HepG2 (cell line): ENCODE data around the gene MYO7B. TPM values are rescaled to one million over a fixed set of nuclear protein-coding genes. Genes with fewer than 3 reads are reported as not detected.

Experiments
- BCL3 ChIP-seq: sonication (generic); formaldehyde crosslinking; IDR thresholded peaks from 2 replicates; pipeline ENCODE4 v1.5.1; 2020; ENCODE audit warnings: mild to moderate bottlenecking, missing genetic modification reagents, moderate library complexity
- E2F5 ChIP-seq: sonication (generic); formaldehyde crosslinking; conservative IDR thresholded peaks from 2 replicates; pipeline ENCODE4 v1.4.0; 2020; ENCODE audit warnings: missing genetic modification reagents
- HIVEP1 ChIP-seq: sonication (generic); formaldehyde crosslinking; IDR thresholded peaks from 2 replicates; pipeline ENCODE4 v1.4.0; 2020; ENCODE audit warnings: mild to moderate bottlenecking, missing genetic modification reagents
- HMG20B ChIP-seq: conservative IDR thresholded peaks from 2 replicates; pipeline ENCODE4 v1.6.1; 2016; ENCODE audit warnings: missing genetic modification reagents, missing compliant biosample characterization
- MIXL1 ChIP-seq: IDR thresholded peaks from 2 replicates; pipeline ENCODE4 v1.6.1; 2016
- MTA1 ChIP-seq: sonication (generic); formaldehyde crosslinking; IDR thresholded peaks from 2 replicates; pipeline ENCODE4 v1.4.0; 2020; ENCODE audit warnings: missing genetic modification reagents, mild to moderate bottlenecking, borderline replicate concordance
- NR0B2 ChIP-seq: sonication (generic); formaldehyde crosslinking; IDR thresholded peaks from 2 replicates; pipeline ENCODE4 v1.4.0; 2020; ENCODE audit warnings: mild to moderate bottlenecking, missing genetic modification reagents
- SNAPC2 ChIP-seq: sonication (generic); formaldehyde crosslinking; IDR thresholded peaks from 2 replicates; pipeline ENCODE4 v1.8.1; 2022; ENCODE audit warnings: mild to moderate bottlenecking, missing genetic modification reagents
- ZBTB38 ChIP-seq: sonication (generic); formaldehyde crosslinking; IDR thresholded peaks from 2 replicates; pipeline ENCODE4 v1.5.1; 2020; ENCODE audit warnings: mild to moderate bottlenecking, missing genetic modification reagents
- ZBTB4 ChIP-seq: sonication (generic); formaldehyde crosslinking; IDR thresholded peaks from 2 replicates; pipeline ENCODE4 v1.4.0; 2020; ENCODE audit warnings: missing genetic modification reagents, mild to moderate bottlenecking, borderline replicate concordance
- ZNF253 ChIP-seq: sonication (generic); formaldehyde crosslinking; IDR thresholded peaks from 2 replicates; pipeline ENCODE4 v1.8.0; 2022; ENCODE audit warnings: mild to moderate bottlenecking, missing genetic modification reagents, borderline replicate concordance
- ZNF280D ChIP-seq: sonication (generic); formaldehyde crosslinking; IDR thresholded peaks from 2 replicates; pipeline ENCODE4 v1.5.1; 2020; ENCODE audit warnings: mild to moderate bottlenecking, missing genetic modification reagents
- ZNF44 ChIP-seq: sonication (generic); formaldehyde crosslinking; IDR thresholded peaks from 2 replicates; pipeline ENCODE4 v1.5.1; 2020; ENCODE audit warnings: mild to moderate bottlenecking, missing genetic modification reagents
- ZNF572 ChIP-seq: sonication (generic); formaldehyde crosslinking; IDR thresholded peaks from 2 replicates; pipeline ENCODE4 v1.5.1; 2020; ENCODE audit warnings: mild to moderate bottlenecking, missing genetic modification reagents
- ZNF7 ChIP-seq: IDR thresholded peaks from 2 replicates; pipeline ENCODE4 v1.6.1; 2016; ENCODE audit warnings: missing biosample characterization, missing genetic modification reagents
- polyA plus RNA-seq, 8 experiments: library from polyadenylated mRNA; depleted of rRNA in 3 of 8; stranded (reverse) in 7 of 8; unstranded in 1 of 8; fragments of >200 nt; fragmentation: Illumina TruSeq in 4 of 8; extraction: Trizol in 4 of 8; gene quantifications; 2 replicates each; pipeline versions ENCODE4 v1.2.1 to v1.2.3, GENCODE V29; 2011 to 2016; ENCODE audit warnings: low read depth in 4 of 8, missing spikeins in 1 of 8, mixed read lengths in 1 of 8; ENCODE audit not compliant: insufficient read depth in 1 of 8
- total RNA-seq, 5 experiments: library from RNA; depleted of rRNA; stranded (reverse); fragments of >200 nt; fragmentation: Illumina TruSeq; extraction: Trizol; gene quantifications; 2 replicates each; pipeline ENCODE4 v1.2.3, GENCODE V29; 2016; ENCODE audit warnings: low read depth in 1 of 5
- TF ChIP-seq, protein P1 (sequence below): conservative IDR thresholded peaks from 2 replicates; pipeline ENCODE4 v1.6.1; 2018; ENCODE audit warnings: missing genetic modification reagents

Gene MYO7B
- total and polyA plus RNA-seq, 2 of the 13 experiments (the other 11 are each of a cell fraction or from before 2014, with no cell fraction given): not detected

DNA sequence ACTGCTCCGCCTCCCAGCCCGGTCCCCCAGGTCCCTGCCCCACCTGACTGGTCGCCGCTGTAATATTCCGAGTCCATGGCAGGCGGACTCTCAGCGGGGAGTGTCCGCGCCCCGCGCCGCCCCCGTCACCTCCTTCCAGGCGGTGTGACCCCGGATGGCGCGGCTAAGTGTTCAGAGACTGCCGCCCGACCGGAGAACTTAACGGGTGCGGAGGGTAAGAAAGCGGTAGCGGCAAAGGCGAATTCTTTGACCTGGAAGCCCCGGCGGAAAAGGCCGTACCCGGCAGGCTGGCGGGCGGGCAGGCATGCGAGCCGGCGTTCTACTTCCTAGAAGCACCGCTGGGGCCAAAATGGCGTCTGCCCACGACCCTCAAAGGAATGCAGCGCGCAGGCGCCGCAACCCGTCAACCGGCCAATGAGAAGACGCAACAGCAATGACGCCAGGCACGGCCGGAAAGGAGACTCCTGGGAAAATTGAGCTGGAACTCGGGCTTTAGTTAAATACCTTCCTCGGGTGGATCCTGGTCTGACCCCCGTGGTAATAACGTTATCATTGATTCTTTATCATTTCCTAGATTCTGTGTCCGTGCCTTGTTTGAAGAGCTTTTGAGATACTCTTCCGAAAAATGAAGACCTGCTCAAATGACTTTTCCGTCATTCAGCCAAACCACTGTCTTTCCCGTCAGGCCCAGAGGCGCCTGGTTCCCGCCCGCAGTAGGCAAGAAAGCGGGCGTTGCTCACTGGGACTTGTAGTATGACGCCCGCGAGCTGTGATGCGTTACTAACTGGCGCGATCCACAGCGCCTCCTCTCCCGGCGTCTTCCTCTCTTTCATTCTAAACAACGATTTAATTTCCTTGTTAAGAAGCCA, 9.1 kb upstream of the MYO7B start, which contains the start of gene IWS1 (continued):
- no peak; the same call in 1 of the 2 replicates for TF ChIP-seq ZNF253 (CRISPR knock-in tag)
- peak; percentile 21; the same call in 1 of the 2 replicates for TF ChIP-seq ZNF7 (CRISPR knock-in tag)
- peak; percentile 35; the same call in 1 of the 2 replicates for TF ChIP-seq MTA1 (CRISPR knock-in tag)
- peak; percentile 88 for TF ChIP-seq HIVEP1 (CRISPR knock-in tag)
- TF ChIP-seq SNAPC2 (CRISPR knock-in tag): no peak; the same call in 1 of the 2 replicates
- peak; percentile 97 for TF ChIP-seq ZNF280D (CRISPR knock-in tag)
- peak; percentile 80; the same call in 1 of the 2 replicates for TF ChIP-seq BCL3 (CRISPR knock-in tag)
- TF ChIP-seq HMG20B (CRISPR knock-in tag): no peak
- peak; percentile 49; the same call in 1 of the 2 replicates for TF ChIP-seq ZNF572 (CRISPR knock-in tag)
- TF ChIP-seq ZBTB38 (CRISPR knock-in tag): no peak; the same call in none of the 2 replicates
- no peak; the same call in 1 of the 2 replicates for TF ChIP-seq ZNF44 (CRISPR knock-in tag)
- peak; percentile 88 for TF ChIP-seq E2F5 (CRISPR knock-in tag)
- TF ChIP-seq, protein P1, sequence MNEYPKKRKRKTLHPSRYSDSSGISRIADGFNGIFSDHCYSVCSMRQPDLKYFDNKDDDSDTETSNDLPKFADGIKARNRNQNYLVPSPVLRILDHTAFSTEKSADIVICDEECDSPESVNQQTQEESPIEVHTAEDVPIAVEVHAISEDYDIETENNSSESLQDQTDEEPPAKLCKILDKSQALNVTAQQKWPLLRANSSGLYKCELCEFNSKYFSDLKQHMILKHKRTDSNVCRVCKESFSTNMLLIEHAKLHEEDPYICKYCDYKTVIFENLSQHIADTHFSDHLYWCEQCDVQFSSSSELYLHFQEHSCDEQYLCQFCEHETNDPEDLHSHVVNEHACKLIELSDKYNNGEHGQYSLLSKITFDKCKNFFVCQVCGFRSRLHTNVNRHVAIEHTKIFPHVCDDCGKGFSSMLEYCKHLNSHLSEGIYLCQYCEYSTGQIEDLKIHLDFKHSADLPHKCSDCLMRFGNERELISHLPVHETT (CRISPR knock-in tag): no peak
- peak; percentile 75 for TF ChIP-seq ZBTB4 (CRISPR knock-in tag)
- peak; percentile 66 for TF ChIP-seq NR0B2 (CRISPR knock-in tag)
- peak; percentile 72 for TF ChIP-seq MIXL1 (CRISPR knock-in tag)
